Measurements from ENCODE around the gene NAV2. TPM values are rescaled to one million over a fixed set of nuclear protein-coding genes. Genes with fewer than 3 reads are reported as not detected.

NAV2 gene
- total and polyA plus RNA-seq, 3 donors from 2014 or later, result 3.4 to 6.0 (median 3.9) TPM

GRCh38 chr11:19961225-19961624, 248.6 kb downstream of the NAV2 start:
- Histone ChIP-seq H3K27me3 (no peaks in the 10 kb centered on the region), H3K27ac (no peak overlapping the region), H3K4me1 (peaks cover 3% of the 10 kb centered on the region), H3K36me3 (ENCODE audit: low read depth, missing control alignments) (no peaks in the 10 kb centered on the region), H3K4me3 (no peak overlapping the region), H3K9me3 (no peaks in the 10 kb centered on the region)
- WGBS, 2 donors, result 67 to 76% methylated on average over 4 of the region's 4 CpGs
- no peak for DNase-seq
- no peak for TF ChIP-seq CTCF (IDR thresholded peaks at IDR 0.05)
- TF ChIP-seq POLR2A (IDR thresholded peaks at IDR 0.05), result no peak
- intact Hi-C loops (cut with DNase I; ENCODE audit: low total_unique reads), result loop anchor here (10.0 kb wide), 1 partner anchor 526 kb away; no protein-coding TSS in a partner anchor

- intact Hi-C loops (cut with DNase I; ENCODE audit: low total_unique reads), result loop anchor here (10.0 kb wide), 1 partner anchor 527 kb away; no protein-coding TSS in a partner anchor
- Histone ChIP-seq H3K9me3 (no peaks in the 10 kb centered on the region), H3K27ac (no peak overlapping the region), H3K4me1 (peaks cover 3% of the 10 kb centered on the region), H3K36me3 (ENCODE audit: low read depth, missing control alignments) (no peaks in the 10 kb centered on the region), H3K4me3 (no peak overlapping the region), H3K27me3 (no peaks in the 10 kb centered on the region)
- TF ChIP-seq CTCF (IDR thresholded peaks at IDR 0.05) (no peak), POLR2A (IDR thresholded peaks at IDR 0.05) (no peak)
- DNase-seq, result no peak
- WGBS, 2 donors, result 92 to 96% methylated on average over 4 of the region's 4 CpGs
Observed at GRCh38 chr11:19962053-19962800, 249.6 kb downstream of the NAV2 start.

- 94 to 95% methylated on average over 4 of the region's 4 CpGs for WGBS, 2 donors
- DNase-seq, result no peak
- no peak for TF ChIP-seq CTCF (IDR thresholded peaks at IDR 0.05)
- Histone ChIP-seq H3K36me3 (ENCODE audit: low read depth, missing control alignments) (no peaks in the 10 kb centered on the region), H3K9me3 (no peaks in the 10 kb centered on the region), H3K27me3 (no peaks in the 10 kb centered on the region), H3K4me1 (peaks cover 3% of the 10 kb centered on the region), H3K27ac (no peak overlapping the region), H3K4me3 (no peak overlapping the region)
- intact Hi-C loops (cut with DNase I; ENCODE audit: low total_unique reads), result loop anchor here (10.0 kb wide), 1 partner anchor 528 kb away; no protein-coding TSS in a partner anchor
Observed at GRCh38 chr11:19962801-19963175, 250.2 kb downstream of the NAV2 start.

- Histone ChIP-seq H3K36me3 (ENCODE audit: low read depth, missing control alignments) (no peaks in the 10 kb centered on the region), H3K4me1 (peaks cover 3% of the 10 kb centered on the region), H3K27me3 (no peaks in the 10 kb centered on the region), H3K9me3 (no peaks in the 10 kb centered on the region), H3K27ac (no peak overlapping the region), H3K4me3 (no peak overlapping the region)
- no peak for DNase-seq
- 93 to 94% methylated on average over 13 of the region's 13 CpGs for WGBS, 2 donors
- intact Hi-C loops (cut with DNase I; ENCODE audit: low total_unique reads), result loop anchor here (10.0 kb wide), 1 partner anchor 529 kb away; no protein-coding TSS in a partner anchor
- no peak for TF ChIP-seq CTCF (IDR thresholded peaks at IDR 0.05)
- TF ChIP-seq POLR2A (IDR thresholded peaks at IDR 0.05), result no peak
Observed at GRCh38 chr11:19963697-19964387, 251.2 kb downstream of the NAV2 start.

All from testis (tissue), 3 donors.